GM21390 (cell line): ENCODE measurements around the gene GNAS.

Source experiments
- ATAC-seq: cut with Tn5 transposase; IDR thresholded peaks from one replicate; pipeline ENCODE4 v1.9.1; 2021; ENCODE audit not compliant: unreplicated experiment

Gene GNAS

GRCh38 chr20:58851969-58852458 is 502 bp upstream of the GNAS start:
- ATAC-seq, result no peak

GRCh38 chr20:58853466-58853865 is 950 bp downstream of the GNAS start:
- ATAC-seq, result no peak

GRCh38 chr20:58853976-58854637 is 1.6 kb downstream of the GNAS start:
- no peak for ATAC-seq

GRCh38 chr20:58854638-58855471 is 2.3 kb downstream of the GNAS start:
- no peak for ATAC-seq

GRCh38 chr20:58855506-58856389 is 3.2 kb downstream of the GNAS start:
- ATAC-seq, result no peak

GRCh38 chr20:58863044-58863790 is 10.7 kb downstream of the GNAS start:
- no peak for ATAC-seq

GRCh38 chr20:58864346-58864745 is 11.8 kb downstream of the GNAS start:
- ATAC-seq, result no peak

- no peak for ATAC-seq
Measured at GRCh38 chr20:58865843-58866242, 13.3 kb downstream of the GNAS start.

- ATAC-seq, result no peak
Measured at GRCh38 chr20:58867211-58867610, 14.7 kb downstream of the GNAS start.

- no peak for ATAC-seq
Measured at GRCh38 chr20:58868795-58869194, 16.3 kb downstream of the GNAS start.

- no peak for ATAC-seq
Measured at GRCh38 chr20:58869662-58870227, 17.2 kb downstream of the GNAS start.

- no peak for ATAC-seq
Measured at GRCh38 chr20:58870293-58871014, 17.9 kb downstream of the GNAS start.

GRCh38 chr20:58871533-58872102 is 19.1 kb downstream of the GNAS start:
- ATAC-seq, result no peak

- ATAC-seq, result no peak
Measured at GRCh38 chr20:58874469-58874868, 22.0 kb downstream of the GNAS start.

GRCh38 chr20:58875111-58875510 is 22.6 kb downstream of the GNAS start:
- ATAC-seq, result no peak

GRCh38 chr20:58875541-58876134 is 23.1 kb downstream of the GNAS start:
- ATAC-seq, result no peak

- no peak for ATAC-seq
Measured at GRCh38 chr20:58876437-58876836, 23.9 kb downstream of the GNAS start.

- ATAC-seq, result no peak
Measured at GRCh38 chr20:58877050-58877975, 24.8 kb downstream of the GNAS start.
